ENCODE measurements around the gene GNB1L. TPM values are rescaled to one million over a fixed set of nuclear protein-coding genes. Genes with fewer than 3 reads are reported as not detected.

The GNB1L gene
- polyA plus RNA-seq, 1 donor from 2014 or later: 16.5 TPM

DNA sequence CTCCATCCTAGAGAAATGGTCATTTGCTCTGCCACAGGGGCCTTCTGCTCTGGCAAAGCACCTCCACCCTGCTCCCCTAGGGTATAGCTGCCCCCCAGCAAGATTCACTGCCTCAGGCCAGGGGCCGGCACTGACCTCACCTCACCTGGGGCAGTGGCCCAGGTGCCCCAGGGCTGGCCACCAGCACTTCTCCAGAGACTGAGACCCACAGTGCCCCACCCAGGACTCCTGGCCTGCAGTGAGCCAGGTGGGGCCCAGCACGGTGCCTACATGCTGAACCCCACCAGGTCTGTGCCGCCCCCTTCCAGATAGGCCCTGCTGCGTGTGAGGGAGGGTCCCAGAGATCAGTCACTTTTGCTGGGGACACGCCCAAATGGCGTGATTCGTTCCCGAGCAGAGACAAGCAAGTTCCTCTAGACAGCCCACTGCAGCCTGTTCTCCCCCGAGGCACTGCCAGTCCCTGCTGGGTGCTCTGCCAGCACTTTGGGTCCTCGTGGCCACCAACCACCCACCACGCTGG, 10.8 kb downstream of the GNB1L start:
- H3K36me3 ChIP-seq (ENCODE audit: insufficient read depth, low read length): no peaks in the 10 kb centered on the region
- no peaks in the 10 kb centered on the region for H3K27me3 ChIP-seq (ENCODE audit: insufficient read depth, low read depth, low read length)
- H3K27ac ChIP-seq (ENCODE audit: low read length): no peak overlapping the region
- no peak overlapping the region for H3K9ac ChIP-seq (ENCODE audit: low read length)
- H4K20me1 ChIP-seq (ENCODE audit: insufficient read depth): no peaks in the 10 kb centered on the region
- no peak overlapping the region for H2AFZ ChIP-seq (ENCODE audit: low read depth, low read length)
- H3K79me2 ChIP-seq (replicated peaks; ENCODE audit: insufficient read depth, low read length): no peaks in the 10 kb centered on the region
- no peaks in the 10 kb centered on the region for H3K9me3 ChIP-seq (ENCODE audit: low read length)
- no peaks in the 10 kb centered on the region for H3F3A ChIP-seq (ENCODE audit: insufficient read depth, low read length, poor library complexity, severe bottlenecking)
- no peaks in the 10 kb centered on the region for H3K9me2 ChIP-seq (ENCODE audit: insufficient read depth, low read length)
- no peak for TF ChIP-seq RAD21 (conservative IDR thresholded peaks at IDR 0.05)
- no peak for TF ChIP-seq SMC3 (conservative IDR thresholded peaks at IDR 0.05; ENCODE audit: poor library complexity)
- TF ChIP-seq EP300 (conservative IDR thresholded peaks at IDR 0.05; ENCODE audit: poor library complexity, severe bottlenecking): no peak
- TF ChIP-seq, protein P1, sequence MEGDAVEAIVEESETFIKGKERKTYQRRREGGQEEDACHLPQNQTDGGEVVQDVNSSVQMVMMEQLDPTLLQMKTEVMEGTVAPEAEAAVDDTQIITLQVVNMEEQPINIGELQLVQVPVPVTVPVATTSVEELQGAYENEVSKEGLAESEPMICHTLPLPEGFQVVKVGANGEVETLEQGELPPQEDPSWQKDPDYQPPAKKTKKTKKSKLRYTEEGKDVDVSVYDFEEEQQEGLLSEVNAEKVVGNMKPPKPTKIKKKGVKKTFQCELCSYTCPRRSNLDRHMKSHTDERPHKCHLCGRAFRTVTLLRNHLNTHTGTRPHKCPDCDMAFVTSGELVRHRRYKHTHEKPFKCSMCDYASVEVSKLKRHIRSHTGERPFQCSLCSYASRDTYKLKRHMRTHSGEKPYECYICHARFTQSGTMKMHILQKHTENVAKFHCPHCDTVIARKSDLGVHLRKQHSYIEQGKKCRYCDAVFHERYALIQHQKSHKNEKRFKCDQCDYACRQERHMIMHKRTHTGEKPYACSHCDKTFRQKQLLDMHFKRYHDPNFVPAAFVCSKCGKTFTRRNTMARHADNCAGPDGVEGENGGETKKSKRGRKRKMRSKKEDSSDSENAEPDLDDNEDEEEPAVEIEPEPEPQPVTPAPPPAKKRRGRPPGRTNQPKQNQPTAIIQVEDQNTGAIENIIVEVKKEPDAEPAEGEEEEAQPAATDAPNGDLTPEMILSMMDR (IDR thresholded peaks at IDR 0.05; ENCODE audit: poor library complexity, severe bottlenecking): no peak
- TF ChIP-seq EZH2 (IDR thresholded peaks at IDR 0.05; ENCODE audit: borderline replicate concordance, insufficient read depth, low read length, poor library complexity, severe bottlenecking): no peak
- no peak for TF ChIP-seq POLR2AphosphoS5 (IDR thresholded peaks at IDR 0.05)
- TF ChIP-seq MXI1 (conservative IDR thresholded peaks at IDR 0.05; ENCODE audit: poor library complexity, severe bottlenecking): no peak
- TF ChIP-seq TAF1 (IDR thresholded peaks at IDR 0.05; ENCODE audit: low read depth): no peak
- TF ChIP-seq, protein P2, sequence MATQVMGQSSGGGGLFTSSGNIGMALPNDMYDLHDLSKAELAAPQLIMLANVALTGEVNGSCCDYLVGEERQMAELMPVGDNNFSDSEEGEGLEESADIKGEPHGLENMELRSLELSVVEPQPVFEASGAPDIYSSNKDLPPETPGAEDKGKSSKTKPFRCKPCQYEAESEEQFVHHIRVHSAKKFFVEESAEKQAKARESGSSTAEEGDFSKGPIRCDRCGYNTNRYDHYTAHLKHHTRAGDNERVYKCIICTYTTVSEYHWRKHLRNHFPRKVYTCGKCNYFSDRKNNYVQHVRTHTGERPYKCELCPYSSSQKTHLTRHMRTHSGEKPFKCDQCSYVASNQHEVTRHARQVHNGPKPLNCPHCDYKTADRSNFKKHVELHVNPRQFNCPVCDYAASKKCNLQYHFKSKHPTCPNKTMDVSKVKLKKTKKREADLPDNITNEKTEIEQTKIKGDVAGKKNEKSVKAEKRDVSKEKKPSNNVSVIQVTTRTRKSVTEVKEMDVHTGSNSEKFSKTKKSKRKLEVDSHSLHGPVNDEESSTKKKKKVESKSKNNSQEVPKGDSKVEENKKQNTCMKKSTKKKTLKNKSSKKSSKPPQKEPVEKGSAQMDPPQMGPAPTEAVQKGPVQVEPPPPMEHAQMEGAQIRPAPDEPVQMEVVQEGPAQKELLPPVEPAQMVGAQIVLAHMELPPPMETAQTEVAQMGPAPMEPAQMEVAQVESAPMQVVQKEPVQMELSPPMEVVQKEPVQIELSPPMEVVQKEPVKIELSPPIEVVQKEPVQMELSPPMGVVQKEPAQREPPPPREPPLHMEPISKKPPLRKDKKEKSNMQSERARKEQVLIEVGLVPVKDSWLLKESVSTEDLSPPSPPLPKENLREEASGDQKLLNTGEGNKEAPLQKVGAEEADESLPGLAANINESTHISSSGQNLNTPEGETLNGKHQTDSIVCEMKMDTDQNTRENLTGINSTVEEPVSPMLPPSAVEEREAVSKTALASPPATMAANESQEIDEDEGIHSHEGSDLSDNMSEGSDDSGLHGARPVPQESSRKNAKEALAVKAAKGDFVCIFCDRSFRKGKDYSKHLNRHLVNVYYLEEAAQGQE (IDR thresholded peaks at IDR 0.05; ENCODE audit: borderline replicate concordance): no peak
- no peak overlapping the region for H3K4me3 ChIP-seq (ENCODE audit: low read length)
- no peak overlapping the region for H3K4me2 ChIP-seq (ENCODE audit: low read length)

DNA sequence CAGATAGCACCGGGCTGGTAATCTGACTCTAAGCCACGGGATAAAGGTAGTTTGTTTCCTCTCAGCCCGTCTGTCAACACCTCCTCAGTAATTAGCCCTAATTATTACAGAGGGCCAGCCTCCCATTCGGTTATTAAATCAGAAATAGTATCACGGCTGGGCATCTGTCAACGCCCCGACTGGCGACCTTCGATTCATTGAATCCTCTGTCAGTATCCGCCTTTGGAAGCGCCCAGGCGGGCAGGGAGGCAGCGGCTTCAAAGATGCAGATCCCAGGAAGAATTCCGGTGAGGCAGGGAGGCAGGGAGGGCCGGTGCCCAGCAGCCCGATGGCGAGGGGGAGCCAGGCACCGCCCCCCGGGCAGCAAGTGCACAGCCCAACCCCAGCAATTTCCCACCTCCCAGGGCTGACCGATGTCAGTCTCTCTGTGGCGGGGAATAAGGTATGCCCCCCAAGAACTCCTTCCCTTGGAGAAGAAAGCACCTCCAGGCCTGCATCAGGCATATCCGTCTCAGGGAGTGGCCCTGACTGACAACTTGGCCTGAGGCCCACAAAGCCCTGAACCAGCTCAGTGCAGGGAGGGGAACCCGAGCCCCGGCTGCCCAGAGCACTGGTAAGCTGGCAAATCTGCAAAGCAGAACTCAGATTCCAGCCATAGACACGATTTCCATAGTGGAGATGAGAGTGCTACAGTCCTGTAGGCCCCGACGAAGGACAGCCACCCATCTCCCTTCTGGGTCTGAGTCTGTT, 11.4 kb downstream of the GNB1L start:
- H3K9me3 ChIP-seq (ENCODE audit: low read length): no peaks in the 10 kb centered on the region
- no peak overlapping the region for H3K27ac ChIP-seq (ENCODE audit: low read length)
- H3K9me2 ChIP-seq (ENCODE audit: insufficient read depth, low read length): no peaks in the 10 kb centered on the region
- no peak overlapping the region for H3K4me3 ChIP-seq (ENCODE audit: low read length)
- H2AFZ ChIP-seq (ENCODE audit: low read depth, low read length): no peak overlapping the region
- no peak overlapping the region for H3K4me2 ChIP-seq (ENCODE audit: low read length)
- TF ChIP-seq SMC3 (conservative IDR thresholded peaks at IDR 0.05; ENCODE audit: poor library complexity) (no peak), TAF1 (IDR thresholded peaks at IDR 0.05; ENCODE audit: low read depth) (no peak), EZH2 (IDR thresholded peaks at IDR 0.05; ENCODE audit: borderline replicate concordance, insufficient read depth, low read length, poor library complexity, severe bottlenecking) (no peak), RAD21 (conservative IDR thresholded peaks at IDR 0.05) (no peak), POLR2AphosphoS5 (IDR thresholded peaks at IDR 0.05) (no peak), MXI1 (conservative IDR thresholded peaks at IDR 0.05; ENCODE audit: poor library complexity, severe bottlenecking) (no peak), EP300 (conservative IDR thresholded peaks at IDR 0.05; ENCODE audit: poor library complexity, severe bottlenecking) (no peak)
- TF ChIP-seq, protein P1 (IDR thresholded peaks at IDR 0.05; ENCODE audit: poor library complexity, severe bottlenecking): no peak
- TF ChIP-seq, protein P2 (IDR thresholded peaks at IDR 0.05; ENCODE audit: borderline replicate concordance): no peak
- no peaks in the 10 kb centered on the region for H3F3A ChIP-seq (ENCODE audit: insufficient read depth, low read length, poor library complexity, severe bottlenecking)
- H3K79me2 ChIP-seq (replicated peaks; ENCODE audit: insufficient read depth, low read length): no peaks in the 10 kb centered on the region
- H3K36me3 ChIP-seq (ENCODE audit: insufficient read depth, low read length): no peaks in the 10 kb centered on the region
- no peaks in the 10 kb centered on the region for H4K20me1 ChIP-seq (ENCODE audit: insufficient read depth)
- H3K9ac ChIP-seq (ENCODE audit: low read length): no peak overlapping the region
- H3K27me3 ChIP-seq (ENCODE audit: insufficient read depth, low read depth, low read length): no peaks in the 10 kb centered on the region
